GM12878 (cell line): ENCODE data around the gene CARD10. TPM values are rescaled to one million over a fixed set of nuclear protein-coding genes. Genes with fewer than 3 reads are reported as not detected.

ENCODE experiments used
- ATAC-seq: fragments of 200-7000 bp; cut with Tn5 transposase; 3 replicates; pipeline ENCODE4 v1.9.1; 2020; ENCODE audit warnings: mild to moderate bottlenecking, moderate library complexity
- BruUV-seq: library from RNA; stranded (reverse); fragments of 400-500 nt; replicated peaks from 2 replicates; lab custom pipeline; 2021; lab: Mats Ljungman, UMichigan
- CTCF ChIA-PET: fragments of 300-600 bp; sonication (Branson Sonifier 250); formaldehyde crosslinking; extraction: SDS; loops from one replicate; lab custom pipeline; 2021; ENCODE audit warnings: inconsistent platforms; lab: Yijun Ruan, JAX
- POLR2A ChIA-PET: fragments of 350-600 bp; formaldehyde crosslinking; extraction: SDS; loops from one replicate; lab custom pipeline; 2021; ENCODE audit warnings: inconsistent platforms; lab: Charles Lee
- RAD21 ChIA-PET: fragments of 300-600 bp; sonication (Branson Sonifier 250); formaldehyde crosslinking; loops from one replicate; lab custom pipeline; 2023; ENCODE audit warnings: antibody characterized with exemption; ENCODE audit not compliant: unreplicated experiment; lab: Charles Lee
- SMC1A ChIA-PET: fragments of 300-600 bp; sonication (Branson Sonifier 250); formaldehyde crosslinking; loops from one replicate; lab custom pipeline; 2023; ENCODE audit not compliant: unreplicated experiment, uncharacterized antibody; lab: Charles Lee
- DNase-seq: peaks from one replicate; pipeline ENCODE4 v3.0.0-alpha.2; 2011; ENCODE audit warnings: low read depth, low spot score
- FAIRE-seq: peaks from 3 replicates; lab custom pipeline; 2011; peaks lifted over from hg19 to GRCh38; lab: Jason Lieb, UNC
- H2AFZ ChIP-seq: 2 replicates; pipeline ENCODE4 v1.6.0; 2011; ENCODE audit warnings: low read depth, low read length, control low read depth; ENCODE audit not compliant: control insufficient read depth
- H3K27ac ChIP-seq: 2 replicates; pipeline ENCODE4 v1.5.1; 2011; ENCODE audit warnings: control low read depth; ENCODE audit not compliant: control insufficient read depth, insufficient read depth
- H3K27me3 ChIP-seq, 2 experiments: replicated peaks in 1 of 2; 2 replicates each; pipeline versions ENCODE4 v1.6.0 to v1.6.1; 2011; ENCODE audit warnings: low read length in 1 of 2; ENCODE audit not compliant: control insufficient read depth in 2 of 2, insufficient read depth in 2 of 2
- H3K36me3 ChIP-seq, 2 experiments: 2 replicates each; pipeline ENCODE4 v1.5.1; 2011; ENCODE audit warnings: low read length in 1 of 2; ENCODE audit not compliant: control insufficient read depth in 2 of 2, insufficient read depth in 2 of 2
- H3K4me1 ChIP-seq: 2 replicates; pipeline ENCODE4 v1.6.1; 2011; ENCODE audit warnings: mild to moderate bottlenecking, low read length, moderate library complexity, mixed read lengths; ENCODE audit not compliant: control insufficient read depth, insufficient read depth
- H3K4me2 ChIP-seq: 2 replicates; pipeline ENCODE4 v1.6.0; 2011; ENCODE audit warnings: control low read depth; ENCODE audit not compliant: control insufficient read depth, insufficient read depth
- H3K4me3 ChIP-seq: fragments of 200-600 bp; sonication (generic); 2 replicates; pipeline ENCODE4 v1.5.1; 2016
- H3K79me2 ChIP-seq: 2 replicates; pipeline ENCODE4 v1.6.0; 2011; ENCODE audit warnings: low read length; ENCODE audit not compliant: control insufficient read depth, insufficient read depth
- H3K9ac ChIP-seq: 2 replicates; pipeline ENCODE4 v1.8.0; 2011; ENCODE audit warnings: low read length, control low read depth, mixed read lengths; ENCODE audit not compliant: control insufficient read depth, insufficient read depth
- H3K9me3 ChIP-seq: replicated peaks from 3 replicates; pipeline ENCODE4 v1.5.1; 2011; ENCODE audit warnings: mild to moderate bottlenecking, low read length; ENCODE audit not compliant: control insufficient read depth, insufficient read depth
- H4K20me1 ChIP-seq: 2 replicates; pipeline ENCODE4 v1.6.0; 2011; ENCODE audit not compliant: control insufficient read depth, insufficient read depth
- ATF2 ChIP-seq: IDR thresholded peaks from 2 replicates; pipeline ENCODE4 v1.6.1; 2012; ENCODE audit warnings: low read length, inconsistent platforms
- ATF7 ChIP-seq: fragments of 450-650 bp; IDR thresholded peaks from 2 replicates; pipeline ENCODE4 v1.6.1; 2016; ENCODE audit warnings: low read depth, mild to moderate bottlenecking
- CBFB ChIP-seq: IDR thresholded peaks from 2 replicates; pipeline ENCODE4 v1.6.1; 2016; ENCODE audit warnings: antibody characterized with exemption, low read depth
- HDAC6 ChIP-seq: fragments of 200-600 bp; sonication (generic); IDR thresholded peaks from one replicate; pipeline ENCODE4 v1.8.0; 2017; ENCODE audit warnings: antibody characterized with exemption; ENCODE audit not compliant: unreplicated experiment
- LARP7 ChIP-seq: fragments of 450-650 bp; IDR thresholded peaks from 2 replicates; pipeline ENCODE4 v1.6.1; 2017; ENCODE audit warnings: mild to moderate bottlenecking
- MAX ChIP-seq: IDR thresholded peaks from 2 replicates; pipeline ENCODE4 v1.6.1; 2012; ENCODE audit warnings: low read depth, low read length, improper control_type of control experiment
- RUNX3 ChIP-seq: IDR thresholded peaks from 2 replicates; pipeline ENCODE4 v1.6.1; 2012; ENCODE audit warnings: low read length, inconsistent platforms
- SIN3A ChIP-seq: IDR thresholded peaks from 2 replicates; pipeline ENCODE4 v1.6.1; 2012; ENCODE audit warnings: low read depth, low read length, improper control_type of control experiment
- ZNF24 ChIP-seq: fragments of 450-650 bp; IDR thresholded peaks from 2 replicates; pipeline ENCODE4 v1.6.1; 2017; ENCODE audit warnings: antibody characterized with exemption, mild to moderate bottlenecking
- ZZZ3 ChIP-seq: IDR thresholded peaks from 2 replicates; pipeline ENCODE4 v1.6.1; 2011; ENCODE audit warnings: low read depth; ENCODE audit not compliant: control insufficient read depth, insufficient read length
- WGBS: methylation state at CpG from one replicate; pipeline ENCODE4 v1.1.6; 2016; ENCODE audit warnings: low lambda C conversion rate; ENCODE audit not compliant: insufficient replicate concordance, insufficient coverage; ENCODE audit errors: missing lambda C conversion rate; 5-methylcytosine and 5-hydroxymethylcytosine counted together
- in situ Hi-C: fragments of 300-500 bp; cut with MboI; formaldehyde crosslinking; loops from 9 replicates; pipeline ENCODE4 v1.14.3; 2018; ENCODE audit warnings: mixed read lengths
- intact Hi-C: fragments of 100-400 bp; cut with micrococcal nuclease; formaldehyde crosslinking; loops from one replicate; pipeline ENCODE4 v1.14.2; 2022; ENCODE audit not compliant: unreplicated experiment
- polyA plus RNA-seq, 11 experiments: library from polyadenylated mRNA; depleted of rRNA in 4 of 11; unstranded in 6 of 11; stranded (reverse) in 5 of 11; fragments of >200 nt; fragmentation: Nextera tagmentation in 4 of 11; fragmentation: Illumina TruSeq in 1 of 11; extraction: Ambion mirVana in 4 of 11; extraction: Trizol in 1 of 11; gene quantifications; 1 replicate in 1 of 11; 2 replicates in 10 of 11; pipeline versions ENCODE4 v1.2.1 to v1.2.3, GENCODE V29; 2011 to 2016; ENCODE audit warnings: inconsistent platforms in 2 of 11, missing spikeins in 2 of 11, low read depth in 1 of 11
- total RNA-seq, 4 experiments: library from RNA; depleted of rRNA in 3 of 4; stranded (reverse); fragments of >200 nt in 3 of 4; fragmentation: Illumina TruSeq in 1 of 4; extraction: Trizol in 1 of 4; gene quantifications; 2 replicates each; pipeline versions ENCODE4 v1.2.1 to v1.2.3, GENCODE V29; 2013 to 2021

CARD10 gene
- total and polyA plus RNA-seq, 10 of the 15 experiments (the other 5 are each of a cell fraction or from before 2014, with no cell fraction given): 0.08 to 0.10 (median 0.10) TPM; not detected in 7

- TF ChIP-seq HDAC6: no peak
- no peak for TF ChIP-seq CBFB
- TF ChIP-seq RUNX3: 0 out of 2 replicates have a peak, but pooled peaks have one; percentile 15
- TF ChIP-seq, all 136 proteins: peak for 1
- H3K4me2 ChIP-seq: no peak overlapping the region
- H3K4me1 ChIP-seq: peaks cover 21% of the 10 kb centered on the region
These were observed 32.1 kb downstream of the CARD10 start for GRCh38 chr22:37487129-37487528.

GRCh38 chr22:37486224-37486845 is 32.9 kb downstream of the CARD10 start, which contains the start of gene MFNG:
Gene MFNG (minus strand): TSS chr22:37486384. CDS start chr22:37486177, 207 bp downstream.
- FAIRE-seq (peak; percentile 78), ATAC-seq (peak; percentile 79), DNase-seq (peak; percentile 26)
- POLR2A ChIA-PET: interaction anchor here (0.5 to 2.9 kb wide), 6 partner anchors 80 to 245 kb away, joined by 3 to 12 read pairs (median 3); partner anchors contain the start of gene GGA1
- CTCF ChIA-PET: interaction anchor here (0.6 to 4.0 kb wide), 12 partner anchors 12 to 217 kb away, joined by 3 to 27 read pairs (median 4); partner anchors contain the start of gene GGA1
- no peaks in the 10 kb centered on the region for H4K20me1 ChIP-seq
- peak within 1 kb of the TSS; percentile 100 for H3K4me2 ChIP-seq
- SMC1A ChIA-PET: interaction anchor here (1.4 to 2.8 kb wide), 9 partner anchors 10 to 122 kb away, joined by 3 to 13 read pairs (median 5); partner anchors contain the start of gene GGA1
- 2% methylated on average over 24 of the region's 24 CpGs for WGBS
- H3K4me1 ChIP-seq: peaks cover 25% of the 10 kb centered on the region
- H3K9ac ChIP-seq: peak within 1 kb of the TSS; percentile 98
- intact Hi-C loops (no loop called here), in situ Hi-C loops (no loop called here)
- peak within 1 kb of the TSS; percentile 84 for H2AFZ ChIP-seq
- H3K27me3 ChIP-seq: no peaks in the 10 kb centered on the region
- H3K27ac ChIP-seq: peak within 1 kb of the TSS; percentile 97
- no peaks in the 10 kb centered on the region; a peak in 1 of 4 replicates for H3K36me3 ChIP-seq
- peaks cover 52% of the 10 kb centered on the region for H3K79me2 ChIP-seq
- no TSS peak for BruUV-seq
- no peaks in the 10 kb centered on the region for H3K9me3 ChIP-seq
- RAD21 ChIA-PET: interaction anchor here (0.8 to 2.1 kb wide), 3 partner anchors 80 to 244 kb away, joined by 3 to 10 read pairs (median 3); no protein-coding TSS in a partner anchor
- H3K4me3 ChIP-seq: peak within 1 kb of the TSS; percentile 94
- TF ChIP-seq ZZZ3 (no peak), ATF7 (no peak), ZNF24 (no peak), MAX (peak; percentile 27; the same call in 1 of the 2 replicates), LARP7 (0 out of 2 replicates have a peak, but pooled peaks have one; percentile 19), SIN3A (no peak; the same call in 1 of the 2 replicates), ATF2 (no peak)

More at GRCh38 chr22:37487129-37487528, 32.1 kb downstream of the CARD10 start:
- RAD21 ChIA-PET: interaction anchor here (1.2 to 2.1 kb wide), 2 partner anchors 79 to 103 kb away, joined by 3 to 10 read pairs; no protein-coding TSS in a partner anchor
- in situ Hi-C loops: no loop called here
- Histone ChIP-seq H3K4me3 (no peak overlapping the region), H3K27ac (no peak overlapping the region), H3K79me2 (peaks cover 44% of the 10 kb centered on the region), H3K36me3 (no peaks in the 10 kb centered on the region; a peak in 1 of 4 replicates), H3K9me3 (no peaks in the 10 kb centered on the region), H3K27me3 (no peaks in the 10 kb centered on the region), H2AFZ (no peak overlapping the region), H3K9ac (no peak overlapping the region), H4K20me1 (no peaks in the 10 kb centered on the region)
- ATAC-seq: no peak
- SMC1A ChIA-PET: interaction anchor here (1.4 to 2.8 kb wide), 5 partner anchors 9 to 80 kb away, joined by 4 to 13 read pairs (median 5); no protein-coding TSS in a partner anchor
- FAIRE-seq: no peak
- CTCF ChIA-PET: interaction anchor here (0.6 to 4.0 kb wide), 7 partner anchors 11 to 199 kb away, joined by 3 to 27 read pairs (median 4); no protein-coding TSS in a partner anchor
- no peak for DNase-seq
- POLR2A ChIA-PET: interaction anchor here (1.2 to 2.9 kb wide), 2 partner anchors 121 to 244 kb away, joined by 5 to 12 read pairs; partner anchors contain the start of gene GGA1
- no TSS peak for BruUV-seq
- intact Hi-C loops: no loop called here
- 44% methylated on average over 10 of the region's 10 CpGs for WGBS
